Tibial artery (tissue), 4 donors: ENCODE measurements around the gene PDE3B.
"Not testable (repeated sequence)": the region's sequence is repeated elsewhere in the genome, so short reads cannot be mapped to it uniquely, and the experiment has no call there.

Experiments
- DNase-seq, 2 donors: peaks; one replicate each; pipeline ENCODE4 v3.0.0-alpha.2; 2019
- H3K27ac ChIP-seq, 2 donors: fragments of 200-600 bp; sonication (generic) in 1 of 2; 1 replicate in 1 of 2; 2 replicates in 1 of 2; pipeline ENCODE4 v1.5.1; 2018 to 2019; ENCODE audit warnings: mild to moderate bottlenecking in 1 of 2
- H3K27me3 ChIP-seq, 2 donors: fragments of 200-600 bp; sonication (generic) in 1 of 2; one replicate each; pipeline versions ENCODE4 v1.5.1 to v1.6.0; 2016 to 2019
- H3K36me3 ChIP-seq, 3 donors: fragments of 200-600 bp; sonication (generic) in 2 of 3; one replicate each; pipeline ENCODE4 v1.5.1; 2016 to 2019; ENCODE audit warnings: mild to moderate bottlenecking in 2 of 3
- H3K4me1 ChIP-seq, 4 donors: fragments of 200-600 bp; sonication (generic) in 2 of 4; 1 replicate in 3 of 4; 2 replicates in 1 of 4; pipeline ENCODE4 v1.5.1; 2016 to 2019
- H3K4me3 ChIP-seq, 2 donors: fragments of 200-600 bp; sonication (generic) in 1 of 2; 1 replicate in 1 of 2; 2 replicates in 1 of 2; pipeline ENCODE4 v1.5.1; 2018 to 2019; ENCODE audit warnings: mild to moderate bottlenecking in 2 of 2
- H3K9me3 ChIP-seq, 3 donors: fragments of 200-600 bp; sonication (generic) in 1 of 3; one replicate each; pipeline ENCODE4 v1.5.1; 2016 to 2019
- intact Hi-C: fragments of 100-400 bp; cut with DNase I; formaldehyde crosslinking; loops from one replicate; pipeline ENCODE4 v1.15.0; 2023; ENCODE audit warnings: low total_unique reads
- TF ChIP-seq, protein P1 (sequence below), 2 experiments: fragments of 200-600 bp in 1 of 2; fragments of 450-650 bp in 1 of 2; IDR thresholded peaks; one replicate each; pipeline ENCODE4 v1.5.1; 2017 to 2019; ENCODE audit warnings: antibody characterized with exemption in 2 of 2, mild to moderate bottlenecking in 1 of 2, moderate library complexity in 1 of 2

The PDE3B gene

DNA sequence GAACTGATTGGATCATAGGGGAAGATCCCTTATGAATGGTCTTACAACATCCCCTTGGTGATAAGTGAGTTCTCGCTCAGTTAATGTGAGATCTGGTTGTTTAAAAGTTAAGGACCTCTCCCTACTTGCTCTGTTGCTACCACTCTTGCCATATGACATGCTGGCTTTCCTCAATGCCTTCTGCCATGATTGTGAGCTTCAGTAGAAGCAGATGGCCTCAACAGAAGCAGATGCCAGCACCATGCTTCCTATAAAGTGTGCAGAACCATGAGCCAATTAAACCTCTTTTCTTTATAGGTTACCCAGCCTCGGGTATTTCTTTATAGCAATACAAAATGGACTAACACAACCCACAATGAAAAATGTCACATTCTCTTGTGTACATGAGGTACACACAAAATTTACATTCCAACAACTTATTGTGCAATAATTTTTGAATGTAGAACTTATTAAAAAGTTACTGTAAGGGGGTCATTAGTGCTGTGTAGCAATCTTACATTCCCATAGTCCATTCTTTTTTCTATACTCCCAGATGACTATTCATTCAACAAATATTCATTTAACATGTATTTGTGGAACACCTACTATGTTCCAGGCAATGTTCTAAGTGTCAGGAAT lies 238.1 kb downstream of the PDE3B start:
- Histone ChIP-seq H3K27me3 (no peaks in the 10 kb centered on the region), H3K27ac (no peak overlapping the region), H3K9me3 (no peaks in the 10 kb centered on the region), H3K4me3 (no peak overlapping the region), H3K4me1 (peaks cover 0 to 4% (median 0%) of the 10 kb centered on the region in 4 donors), H3K36me3 (peaks cover 13 to 41% (median 29%) of the 10 kb centered on the region in 3 donors)
- intact Hi-C loops: no loop called here
- TF ChIP-seq, protein P1, sequence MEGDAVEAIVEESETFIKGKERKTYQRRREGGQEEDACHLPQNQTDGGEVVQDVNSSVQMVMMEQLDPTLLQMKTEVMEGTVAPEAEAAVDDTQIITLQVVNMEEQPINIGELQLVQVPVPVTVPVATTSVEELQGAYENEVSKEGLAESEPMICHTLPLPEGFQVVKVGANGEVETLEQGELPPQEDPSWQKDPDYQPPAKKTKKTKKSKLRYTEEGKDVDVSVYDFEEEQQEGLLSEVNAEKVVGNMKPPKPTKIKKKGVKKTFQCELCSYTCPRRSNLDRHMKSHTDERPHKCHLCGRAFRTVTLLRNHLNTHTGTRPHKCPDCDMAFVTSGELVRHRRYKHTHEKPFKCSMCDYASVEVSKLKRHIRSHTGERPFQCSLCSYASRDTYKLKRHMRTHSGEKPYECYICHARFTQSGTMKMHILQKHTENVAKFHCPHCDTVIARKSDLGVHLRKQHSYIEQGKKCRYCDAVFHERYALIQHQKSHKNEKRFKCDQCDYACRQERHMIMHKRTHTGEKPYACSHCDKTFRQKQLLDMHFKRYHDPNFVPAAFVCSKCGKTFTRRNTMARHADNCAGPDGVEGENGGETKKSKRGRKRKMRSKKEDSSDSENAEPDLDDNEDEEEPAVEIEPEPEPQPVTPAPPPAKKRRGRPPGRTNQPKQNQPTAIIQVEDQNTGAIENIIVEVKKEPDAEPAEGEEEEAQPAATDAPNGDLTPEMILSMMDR (IDR thresholded peaks at IDR 0.05): no peak
- no peak for DNase-seq

DNA sequence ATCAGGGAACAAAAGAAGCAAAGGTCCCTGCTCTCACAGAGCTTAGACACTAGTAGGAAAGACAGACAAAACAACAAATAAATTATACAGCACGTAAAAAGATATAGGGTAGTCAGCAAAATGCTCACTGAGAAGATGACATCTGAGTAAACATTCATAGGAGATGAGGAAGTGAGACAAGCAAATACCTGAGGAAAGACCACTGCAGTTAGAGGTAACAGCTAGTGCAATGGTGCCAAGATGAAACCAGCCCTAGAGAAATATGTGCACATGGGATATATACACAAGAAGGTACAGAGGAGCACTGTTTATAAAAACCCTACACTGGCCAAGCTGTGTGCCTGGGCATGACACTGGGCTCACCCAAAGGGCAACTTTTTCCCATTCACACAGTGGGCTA lies 238.6 kb downstream of the PDE3B start:
- no peaks in the 10 kb centered on the region for H3K27me3 ChIP-seq
- intact Hi-C loops: no loop called here
- no peak overlapping the region for H3K27ac ChIP-seq
- no peak overlapping the region for H3K4me3 ChIP-seq
- H3K4me1 ChIP-seq: peaks cover 0 to 8% (median 0%) of the 10 kb centered on the region in 4 donors
- no peaks in the 10 kb centered on the region for H3K9me3 ChIP-seq
- peaks cover 13 to 37% (median 29%) of the 10 kb centered on the region in 3 donors for H3K36me3 ChIP-seq
- DNase-seq: no peak
- TF ChIP-seq, protein P1 (IDR thresholded peaks at IDR 0.05): no peak

DNA sequence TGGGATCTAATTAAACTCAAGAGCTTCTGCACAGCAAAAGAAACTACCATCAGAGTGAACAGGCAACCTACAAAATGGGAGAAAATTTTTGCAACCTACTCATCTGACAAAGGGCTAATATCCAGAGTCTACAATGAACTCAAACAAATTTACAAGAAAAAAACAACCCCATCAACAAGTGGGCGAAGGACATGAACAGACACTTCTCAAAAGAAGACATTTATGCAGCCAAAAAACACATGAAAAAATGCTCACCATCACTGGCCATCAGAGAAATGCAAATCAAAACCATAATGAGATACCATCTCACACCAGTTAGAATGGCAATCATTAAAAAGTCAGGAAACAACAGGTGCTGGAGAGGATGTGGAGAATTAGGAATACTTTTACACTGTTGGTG lies 240.1 kb downstream of the PDE3B start:
- H3K4me3 ChIP-seq, intact Hi-C loops, H3K27ac ChIP-seq, H3K27me3 ChIP-seq, DNase-seq, H3K9me3 ChIP-seq: not testable (repeated sequence)
- Histone ChIP-seq H3K36me3 (peaks cover 10 to 22% (median 18%) of the 10 kb centered on the region in 3 donors), H3K4me1 (peaks cover 0 to 18% (median 0%) of the 10 kb centered on the region in 4 donors)

DNA sequence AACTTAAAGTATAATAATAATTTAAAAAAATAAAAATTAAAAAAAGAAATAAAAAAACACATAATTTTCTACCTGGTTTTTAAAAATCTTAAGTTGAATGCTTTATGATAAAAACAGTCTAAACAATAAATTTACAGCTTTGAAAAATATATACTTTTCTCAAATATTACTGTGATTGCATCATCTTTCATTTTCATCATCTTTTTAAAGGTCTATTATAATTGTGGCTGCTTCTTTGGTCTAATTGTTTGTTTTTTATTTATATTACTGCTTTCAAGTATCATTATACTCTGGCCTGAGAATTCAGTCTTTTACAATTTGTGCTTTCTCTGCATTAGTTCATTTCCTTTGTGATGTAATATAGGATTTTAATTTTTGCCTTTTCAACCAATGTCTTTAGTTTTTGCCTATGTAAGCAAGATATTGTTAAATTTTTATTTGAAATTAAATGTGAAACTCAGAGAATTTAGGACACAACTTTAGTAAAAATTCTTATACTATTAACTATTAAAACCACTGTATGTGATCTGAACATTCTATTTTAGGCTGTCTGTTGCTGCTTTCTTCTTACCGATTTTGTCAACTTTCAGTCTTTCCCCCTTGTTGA lies 241.2 kb downstream of the PDE3B start:
- Histone ChIP-seq H3K4me1 (peaks cover 0 to 27% (median 2%) of the 10 kb centered on the region in 4 donors), H3K27me3 (no peaks in the 10 kb centered on the region), H3K36me3 (peaks cover 6 to 16% (median 11%) of the 10 kb centered on the region in 3 donors), H3K4me3 (no peak overlapping the region), H3K9me3 (no peaks in the 10 kb centered on the region), H3K27ac (no peak overlapping the region)
- TF ChIP-seq, protein P1 (IDR thresholded peaks at IDR 0.05): no peak
- DNase-seq: no peak
- intact Hi-C loops: no loop called here

DNA sequence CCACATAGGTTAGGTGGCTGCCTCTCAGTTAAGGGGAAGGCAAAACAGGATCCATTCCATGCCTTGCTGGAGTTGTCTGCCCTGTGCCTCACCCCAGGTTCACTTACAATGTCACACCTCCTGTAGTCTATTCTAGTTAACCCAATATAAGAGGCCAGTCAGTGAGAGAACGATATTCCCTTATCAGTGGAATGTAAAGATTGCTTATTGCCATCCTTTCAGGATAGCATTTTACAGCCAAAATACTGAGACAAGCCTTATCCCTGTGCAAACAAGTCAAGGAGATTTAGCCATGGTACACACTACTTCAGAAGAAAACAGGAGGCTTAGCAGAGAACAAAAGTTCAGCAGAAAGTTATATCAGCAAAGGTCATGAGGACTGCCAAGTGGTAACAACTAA lies 242.9 kb downstream of the PDE3B start:
- intact Hi-C loops: no loop called here
- H3K27me3 ChIP-seq: no peaks in the 10 kb centered on the region
- H3K4me1 ChIP-seq: peaks cover 0 to 38% (median 8%) of the 10 kb centered on the region in 4 donors
- no peaks in the 10 kb centered on the region for H3K9me3 ChIP-seq
- no peak for DNase-seq
- no peak overlapping the region for H3K27ac ChIP-seq
- TF ChIP-seq, protein P1 (IDR thresholded peaks at IDR 0.05): no peak
- H3K4me3 ChIP-seq: no peak overlapping the region
- H3K36me3 ChIP-seq: peaks cover 0 to 9% (median 2%) of the 10 kb centered on the region in 3 donors
